Keratinocyte (primary cell): Measurements from ENCODE around the gene NOX5. TPM values are rescaled to one million over a fixed set of nuclear protein-coding genes. Genes with fewer than 3 reads are reported as not detected.

Experiments
- DNase-seq: peaks from one replicate; pipeline ENCODE4 v3.0.0-alpha.2; 2011; ENCODE audit warnings: low read depth, missing footprints, low spot score
- FAIRE-seq: peaks from 2 replicates; lab custom pipeline; 2011; peaks lifted over from hg19 to GRCh38; lab: Jason Lieb, UNC
- H2AFZ ChIP-seq: 2 replicates; pipeline ENCODE4 v1.6.0; 2012; ENCODE audit warnings: low read length, control low read depth, inconsistent platforms; ENCODE audit not compliant: control insufficient read depth
- H3K27ac ChIP-seq: 2 replicates; pipeline ENCODE4 v1.5.1; 2011; ENCODE audit warnings: low read length; ENCODE audit not compliant: control insufficient read depth, insufficient read depth
- H3K27me3 ChIP-seq: 3 replicates; pipeline ENCODE4 v1.6.0; 2011; ENCODE audit warnings: low read length; ENCODE audit not compliant: control insufficient read depth, insufficient read depth; ENCODE audit errors: extremely low read depth
- H3K36me3 ChIP-seq, 2 experiments: 2 replicates in 1 of 2; 3 replicates in 1 of 2; pipeline ENCODE4 v1.5.1; 2011; ENCODE audit warnings: low read length in 2 of 2, mild to moderate bottlenecking in 1 of 2; ENCODE audit not compliant: control insufficient read depth in 2 of 2, insufficient read depth in 2 of 2; ENCODE audit errors: extremely low read depth in 1 of 2
- H3K4me1 ChIP-seq: 3 replicates; pipeline ENCODE4 v1.5.1; 2011; ENCODE audit warnings: low read length; ENCODE audit not compliant: control insufficient read depth, insufficient read depth; ENCODE audit errors: extremely low read depth
- H3K4me2 ChIP-seq: 3 replicates; pipeline ENCODE4 v1.6.0; 2011; ENCODE audit warnings: low read depth, low read length; ENCODE audit not compliant: control insufficient read depth, insufficient read depth; ENCODE audit errors: extremely low read depth
- H3K4me3 ChIP-seq, 3 experiments: fragments of 200-600 bp in 1 of 3; sonication (generic) in 1 of 3; 2 replicates in 2 of 3; 3 replicates in 1 of 3; pipeline ENCODE4 v1.5.1; 2011 to 2016; ENCODE audit warnings: low read length in 3 of 3, mild to moderate bottlenecking in 3 of 3, control low read depth in 2 of 3, inconsistent platforms in 1 of 3, low read depth in 1 of 3, mixed read lengths in 1 of 3, mixed run types in 1 of 3, moderate library complexity in 1 of 3; ENCODE audit not compliant: control insufficient read depth in 2 of 3, insufficient read depth in 2 of 3; ENCODE audit errors: extremely low read depth in 1 of 3
- H3K79me2 ChIP-seq: 2 replicates; pipeline ENCODE4 v1.6.0; 2012; ENCODE audit warnings: low read length; ENCODE audit not compliant: control insufficient read depth, insufficient read depth
- H3K9ac ChIP-seq: 3 replicates; pipeline ENCODE4 v1.6.0; 2011; ENCODE audit warnings: low read length; ENCODE audit not compliant: control insufficient read depth, insufficient read depth; ENCODE audit errors: extremely low read depth
- H3K9me1 ChIP-seq: 3 replicates; pipeline ENCODE4 v1.6.0; 2011; ENCODE audit warnings: low read length; ENCODE audit not compliant: control insufficient read depth, insufficient read depth; ENCODE audit errors: extremely low read depth
- H3K9me3 ChIP-seq: 2 replicates; pipeline ENCODE4 v1.5.1; 2012; ENCODE audit warnings: low read depth, low read length; ENCODE audit not compliant: control insufficient read depth
- H4K20me1 ChIP-seq: 3 replicates; pipeline ENCODE4 v1.6.0; 2011; ENCODE audit warnings: low read length; ENCODE audit not compliant: control insufficient read depth, insufficient read depth; ENCODE audit errors: extremely low read depth
- EZH2 ChIP-seq: IDR thresholded peaks from one replicate; pipeline ENCODE4 v1.6.1; 2012; ENCODE audit warnings: inconsistent platforms, mild to moderate bottlenecking, low read length, moderate library complexity
- dilution Hi-C: fragments of 300-500 bp; cut with MboI; formaldehyde crosslinking; loops from one replicate; pipeline ENCODE4 v1.7.0; 2020; ENCODE audit warnings: low sequenced_read_pairs; ENCODE audit not compliant: extremely low pct_ligation_motif_present
- polyA plus RNA-seq, 5 experiments: library from polyadenylated mRNA; depleted of rRNA in 3 of 5; stranded (reverse) in 3 of 5; stranded (forward) in 1 of 5; unstranded in 1 of 5; fragments of >200 nt; gene quantifications; 1 replicate in 1 of 5; 2 replicates in 3 of 5; 3 replicates in 1 of 5; pipeline versions ENCODE4 v1.2.1 to v1.2.3, GENCODE V29; 2011 to 2012; ENCODE audit warnings: missing spikeins in 2 of 5, low read depth in 1 of 5, low replicate concordance in 1 of 5
- TF ChIP-seq, protein P1 (sequence below), 3 experiments: IDR thresholded peaks in 1 of 3; conservative IDR thresholded peaks in 1 of 3; optimal IDR thresholded peaks in 1 of 3; 2 replicates in 2 of 3; 3 replicates in 1 of 3; pipeline versions ENCODE3 to v1.5.1; 2011; ENCODE audit warnings: low read length in 3 of 3, mild to moderate bottlenecking in 3 of 3, moderate library complexity in 2 of 3, control low read depth in 1 of 3, inconsistent platforms in 1 of 3; ENCODE audit not compliant: insufficient read depth in 2 of 3; ENCODE audit errors: extremely low read depth in 1 of 3

NOX5 gene
- polyA plus RNA-seq, 1 donor (not counting 4 experiments of a cell fraction or from before 2014, with no cell fraction given): 0.16 TPM

DNA sequence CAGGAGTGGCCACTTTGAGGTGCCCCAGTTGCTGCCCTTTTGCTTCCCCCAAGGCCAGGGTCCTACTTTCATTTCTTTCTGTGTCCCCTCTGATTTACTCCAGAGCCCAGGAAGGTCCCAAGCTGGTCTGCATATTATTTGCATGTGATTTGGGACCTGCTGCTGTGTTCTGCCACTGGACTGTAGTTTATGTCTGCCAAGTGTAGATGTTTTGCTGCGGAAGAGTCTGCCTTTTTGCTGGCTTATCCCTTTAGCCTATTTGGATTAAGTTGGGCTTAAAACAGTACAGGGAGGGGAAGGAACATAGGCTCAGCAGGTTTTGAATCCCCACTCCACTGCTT is 21.4 kb downstream of the NOX5 start:
- H3K79me2 ChIP-seq: no peaks in the 10 kb centered on the region
- H3K36me3 ChIP-seq: no peaks in the 10 kb centered on the region
- no peaks in the 10 kb centered on the region for H3K9me3 ChIP-seq
- H4K20me1 ChIP-seq: no peaks in the 10 kb centered on the region
- no peaks in the 10 kb centered on the region for H3K9me1 ChIP-seq
- H3K9ac ChIP-seq: no peak overlapping the region
- no peak for FAIRE-seq
- no peak overlapping the region for H3K4me3 ChIP-seq
- no peak overlapping the region for H3K27ac ChIP-seq
- no peak for DNase-seq
- no peaks in the 10 kb centered on the region for H3K27me3 ChIP-seq
- no peak overlapping the region for H2AFZ ChIP-seq
- no peak overlapping the region for H3K4me2 ChIP-seq
- dilution Hi-C loops: no loop called here
- H3K4me1 ChIP-seq: peaks cover 28% of the 10 kb centered on the region
- TF ChIP-seq EZH2: no peak
- TF ChIP-seq, protein P1, sequence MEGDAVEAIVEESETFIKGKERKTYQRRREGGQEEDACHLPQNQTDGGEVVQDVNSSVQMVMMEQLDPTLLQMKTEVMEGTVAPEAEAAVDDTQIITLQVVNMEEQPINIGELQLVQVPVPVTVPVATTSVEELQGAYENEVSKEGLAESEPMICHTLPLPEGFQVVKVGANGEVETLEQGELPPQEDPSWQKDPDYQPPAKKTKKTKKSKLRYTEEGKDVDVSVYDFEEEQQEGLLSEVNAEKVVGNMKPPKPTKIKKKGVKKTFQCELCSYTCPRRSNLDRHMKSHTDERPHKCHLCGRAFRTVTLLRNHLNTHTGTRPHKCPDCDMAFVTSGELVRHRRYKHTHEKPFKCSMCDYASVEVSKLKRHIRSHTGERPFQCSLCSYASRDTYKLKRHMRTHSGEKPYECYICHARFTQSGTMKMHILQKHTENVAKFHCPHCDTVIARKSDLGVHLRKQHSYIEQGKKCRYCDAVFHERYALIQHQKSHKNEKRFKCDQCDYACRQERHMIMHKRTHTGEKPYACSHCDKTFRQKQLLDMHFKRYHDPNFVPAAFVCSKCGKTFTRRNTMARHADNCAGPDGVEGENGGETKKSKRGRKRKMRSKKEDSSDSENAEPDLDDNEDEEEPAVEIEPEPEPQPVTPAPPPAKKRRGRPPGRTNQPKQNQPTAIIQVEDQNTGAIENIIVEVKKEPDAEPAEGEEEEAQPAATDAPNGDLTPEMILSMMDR (optimal IDR thresholded peaks at IDR 0.05 in 1 of 3, IDR thresholded peaks at IDR 0.05 in 1 of 3, conservative IDR thresholded peaks at IDR 0.05 in 1 of 3; ENCODE audit: extremely low read depth in 1 of 3, insufficient read depth in 2 of 3, low read length in 3 of 3): no peak

DNA sequence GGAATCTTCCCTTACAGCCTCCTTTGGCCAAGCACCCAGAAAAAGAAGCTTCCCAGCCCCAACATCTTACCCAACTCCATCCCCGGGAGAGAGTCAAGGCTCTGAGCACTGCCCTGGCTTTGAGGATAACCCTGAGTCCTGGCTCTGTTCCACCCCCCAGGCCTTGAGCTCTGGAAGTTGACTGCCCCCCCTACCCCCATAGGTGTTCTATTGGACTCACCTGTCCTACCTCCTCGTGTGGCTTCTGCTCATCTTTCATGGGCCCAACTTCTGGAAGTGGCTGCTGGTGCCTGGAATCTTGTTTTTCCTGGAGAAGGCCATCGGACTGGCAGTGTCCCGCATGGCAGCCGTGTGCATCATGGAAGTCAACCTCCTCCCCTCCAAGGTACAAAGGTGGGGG is 22.3 kb downstream of the NOX5 start:
- H3K4me1 ChIP-seq: peaks cover 24% of the 10 kb centered on the region
- no peaks in the 10 kb centered on the region for H4K20me1 ChIP-seq
- no peak overlapping the region for H2AFZ ChIP-seq
- H3K4me2 ChIP-seq: no peak overlapping the region
- no peaks in the 10 kb centered on the region for H3K9me3 ChIP-seq
- no peak for DNase-seq
- dilution Hi-C loops: no loop called here
- H3K36me3 ChIP-seq: no peaks in the 10 kb centered on the region
- no peak overlapping the region for H3K27ac ChIP-seq
- no peak for TF ChIP-seq EZH2
- TF ChIP-seq, protein P1 (optimal IDR thresholded peaks at IDR 0.05 in 1 of 3, IDR thresholded peaks at IDR 0.05 in 1 of 3, conservative IDR thresholded peaks at IDR 0.05 in 1 of 3; ENCODE audit: extremely low read depth in 1 of 3, insufficient read depth in 2 of 3, low read length in 3 of 3): no peak
- no peak for FAIRE-seq
- H3K79me2 ChIP-seq: no peaks in the 10 kb centered on the region
- H3K9ac ChIP-seq: no peak overlapping the region
- H3K4me3 ChIP-seq: no peak overlapping the region
- H3K27me3 ChIP-seq: no peaks in the 10 kb centered on the region
- no peaks in the 10 kb centered on the region for H3K9me1 ChIP-seq
